ENCODE measurements around the gene PET117. TPM values are rescaled to one million over a fixed set of nuclear protein-coding genes. Genes with fewer than 3 reads are reported as not detected.
"Not testable (repeated sequence)": the region's sequence is repeated elsewhere in the genome, so short reads cannot be mapped to it uniquely, and the experiment has no call there.

PET117 gene
- total RNA-seq, 1 donor from 2014 or later = 6.3 TPM

GRCh38 chr20:18156045-18156444, 18.4 kb downstream of the PET117 start:
- ATAC-seq = no peak

GRCh38 chr20:18164356-18164755, 26.7 kb downstream of the PET117 start:
- DNase-seq (ENCODE audit: low spot score) (no peak), ATAC-seq (no peak)

More at GRCh38 chr20:18156045-18156444, 18.4 kb downstream of the PET117 start:
- DNase-seq (ENCODE audit: low spot score) = no peak

DNA sequence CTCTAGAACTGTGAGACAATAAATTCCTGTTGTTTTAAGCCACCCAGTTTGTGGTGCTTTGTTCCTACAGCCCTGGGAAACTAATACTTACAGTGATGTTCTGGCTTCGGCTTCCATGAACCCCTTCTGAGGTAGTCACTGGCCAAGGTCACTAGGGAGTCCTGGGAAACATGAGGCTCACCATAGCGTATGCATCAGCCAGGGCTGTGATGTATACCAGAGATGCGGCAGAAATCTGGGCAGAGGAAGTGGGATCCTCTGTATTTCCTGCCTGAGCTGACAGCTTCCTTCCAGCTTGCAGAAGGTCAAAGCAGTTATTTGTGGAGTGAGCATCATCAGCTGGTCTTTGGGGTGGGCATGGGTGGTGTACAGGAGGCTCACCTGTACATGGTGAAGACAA, 27.9 kb downstream of the PET117 start:
- DNase-seq (ENCODE audit: low spot score) (no peak), ATAC-seq (no peak)

- ATAC-seq (no peak), DNase-seq (ENCODE audit: low spot score) (no peak)
Measured at GRCh38 chr20:18166241-18166881, 28.7 kb downstream of the PET117 start.

- no peak for DNase-seq (ENCODE audit: low spot score)
- no peak for ATAC-seq
Measured at GRCh38 chr20:18166950-18167349, 29.3 kb downstream of the PET117 start.

- no peak for ATAC-seq
- DNase-seq (ENCODE audit: low spot score) = no peak
Measured at GRCh38 chr20:18172379-18172778, 34.7 kb downstream of the PET117 start.

DNA sequence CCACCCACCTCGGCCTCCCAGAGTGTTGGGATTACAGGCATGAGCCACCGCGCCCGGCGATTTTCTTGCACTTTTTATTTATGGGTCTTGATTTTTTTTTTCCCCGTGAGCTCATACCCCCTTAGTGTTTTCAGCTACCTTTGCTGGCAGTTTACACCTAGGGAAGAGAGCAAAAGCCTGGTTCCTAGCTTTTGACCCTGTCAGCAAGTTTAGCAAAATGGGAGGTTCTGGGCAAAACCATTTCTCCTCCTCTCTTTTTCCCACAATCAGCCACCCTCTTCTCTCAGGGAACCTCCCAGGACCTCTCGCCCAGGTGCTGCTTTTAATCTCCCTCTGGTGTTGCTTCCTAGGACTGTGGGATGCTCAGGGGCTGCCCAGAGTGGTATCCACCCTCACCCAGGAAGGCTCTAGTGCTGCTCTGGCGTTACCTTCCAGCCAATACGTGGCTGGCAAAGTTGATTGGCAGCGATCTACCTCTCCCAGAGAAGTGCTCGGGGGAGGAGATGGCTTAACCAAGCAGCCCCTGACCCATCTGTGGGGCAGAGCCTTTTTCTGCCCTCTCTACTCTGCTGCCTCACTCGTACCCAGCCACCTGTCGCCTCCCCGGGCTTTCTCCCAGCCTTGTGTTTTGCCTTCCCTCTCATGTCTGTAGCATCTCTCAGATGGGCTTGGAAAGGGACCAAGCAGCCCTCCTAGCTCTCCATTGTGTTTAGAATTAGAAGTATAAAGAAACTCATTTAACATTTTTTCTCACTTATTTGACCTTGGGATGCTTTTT, 37.4 kb downstream of the PET117 start:
- ATAC-seq (no peak), DNase-seq (ENCODE audit: low spot score) (no peak)

DNA sequence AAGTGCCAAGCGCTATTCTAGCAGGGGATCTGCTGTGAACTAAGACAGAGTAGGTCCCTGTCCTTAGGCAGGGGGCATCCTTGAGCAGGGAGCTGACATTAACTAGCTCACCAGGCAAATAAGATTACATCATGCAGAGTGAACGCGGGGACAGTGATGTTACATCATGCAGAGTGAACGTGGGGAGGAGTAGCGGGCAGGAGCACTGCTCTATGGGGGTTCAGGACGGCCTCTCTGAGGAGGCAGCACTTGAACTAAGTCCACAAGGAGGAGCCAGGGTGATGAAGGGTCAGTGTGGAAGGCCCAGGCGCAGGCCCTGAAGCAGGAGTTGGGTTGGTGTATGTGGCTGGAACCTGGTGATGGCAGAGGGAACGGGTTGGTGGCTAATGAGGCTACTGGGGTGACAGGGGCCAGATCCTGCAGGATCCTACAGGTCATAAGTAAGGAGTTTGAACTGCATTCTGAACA, 38.7 kb downstream of the PET117 start:
- no peak for DNase-seq (ENCODE audit: low spot score)
- ATAC-seq = no peak

DNA sequence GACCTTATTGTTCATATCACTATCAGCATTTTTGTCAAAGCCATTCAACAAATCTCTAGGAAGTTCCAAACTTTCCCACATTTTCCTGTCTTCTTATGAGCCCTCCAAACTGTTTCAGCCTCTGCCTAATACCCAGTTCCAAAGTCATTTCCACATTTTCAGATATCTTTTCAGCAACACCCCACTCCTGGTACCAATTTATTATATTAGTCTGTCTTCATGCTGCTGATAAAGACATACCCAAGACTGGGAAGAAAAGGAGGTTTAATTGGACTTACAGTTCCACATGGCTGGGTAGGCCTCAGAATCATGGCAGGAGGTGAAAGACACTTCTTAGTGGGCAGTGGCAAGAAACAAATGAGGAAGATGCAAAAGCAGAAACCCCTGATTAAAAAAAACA, 42.7 kb downstream of the PET117 start:
- not testable (repeated sequence) for DNase-seq (ENCODE audit: low spot score); ATAC-seq

- DNase-seq (ENCODE audit: low spot score) = no peak
- ATAC-seq = no peak
Measured at GRCh38 chr20:18180815-18181214, 43.2 kb downstream of the PET117 start.

DNA sequence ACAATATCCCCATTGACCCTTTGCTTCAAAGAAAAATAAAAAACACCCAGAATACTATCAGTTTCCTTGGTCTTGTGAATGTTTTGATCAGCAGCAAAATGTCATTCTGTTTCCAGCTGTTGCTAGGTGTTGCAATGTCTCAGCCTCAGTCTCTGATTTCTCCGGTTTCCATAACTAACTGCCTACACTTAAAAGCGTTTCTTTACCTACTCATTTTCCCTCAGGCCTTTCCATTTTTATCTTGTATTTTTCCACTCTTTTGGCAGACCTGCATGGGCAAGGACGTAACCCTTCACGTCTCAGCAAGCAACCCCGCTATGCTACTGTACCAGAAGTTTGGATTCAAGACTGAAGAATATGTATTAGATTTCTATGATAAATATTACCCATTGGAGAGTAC, 49.4 kb downstream of the PET117 start:
- DNase-seq (ENCODE audit: low spot score) = no peak
- ATAC-seq = no peak

DNA sequence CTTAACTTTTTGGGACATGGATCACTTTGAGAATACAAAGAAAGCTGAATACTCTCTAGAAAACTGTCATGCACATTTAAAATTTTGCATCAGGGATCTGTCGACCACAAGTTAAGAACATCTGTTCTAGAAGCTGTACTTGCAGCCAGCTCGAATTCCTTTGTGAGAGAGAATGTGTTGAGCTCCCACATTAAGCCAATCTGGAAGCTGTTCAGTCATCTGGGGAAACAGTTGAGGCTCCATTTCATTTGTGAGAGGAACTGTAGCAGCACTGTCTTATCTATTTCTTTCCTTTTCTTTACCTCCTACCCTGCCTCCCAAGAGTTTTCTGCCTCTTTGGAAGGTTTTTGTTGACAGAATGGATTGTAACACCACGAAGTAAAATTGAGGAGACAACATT, 50.8 kb downstream of the PET117 start:
- ATAC-seq (no peak), DNase-seq (ENCODE audit: low spot score) (no peak)

DNA sequence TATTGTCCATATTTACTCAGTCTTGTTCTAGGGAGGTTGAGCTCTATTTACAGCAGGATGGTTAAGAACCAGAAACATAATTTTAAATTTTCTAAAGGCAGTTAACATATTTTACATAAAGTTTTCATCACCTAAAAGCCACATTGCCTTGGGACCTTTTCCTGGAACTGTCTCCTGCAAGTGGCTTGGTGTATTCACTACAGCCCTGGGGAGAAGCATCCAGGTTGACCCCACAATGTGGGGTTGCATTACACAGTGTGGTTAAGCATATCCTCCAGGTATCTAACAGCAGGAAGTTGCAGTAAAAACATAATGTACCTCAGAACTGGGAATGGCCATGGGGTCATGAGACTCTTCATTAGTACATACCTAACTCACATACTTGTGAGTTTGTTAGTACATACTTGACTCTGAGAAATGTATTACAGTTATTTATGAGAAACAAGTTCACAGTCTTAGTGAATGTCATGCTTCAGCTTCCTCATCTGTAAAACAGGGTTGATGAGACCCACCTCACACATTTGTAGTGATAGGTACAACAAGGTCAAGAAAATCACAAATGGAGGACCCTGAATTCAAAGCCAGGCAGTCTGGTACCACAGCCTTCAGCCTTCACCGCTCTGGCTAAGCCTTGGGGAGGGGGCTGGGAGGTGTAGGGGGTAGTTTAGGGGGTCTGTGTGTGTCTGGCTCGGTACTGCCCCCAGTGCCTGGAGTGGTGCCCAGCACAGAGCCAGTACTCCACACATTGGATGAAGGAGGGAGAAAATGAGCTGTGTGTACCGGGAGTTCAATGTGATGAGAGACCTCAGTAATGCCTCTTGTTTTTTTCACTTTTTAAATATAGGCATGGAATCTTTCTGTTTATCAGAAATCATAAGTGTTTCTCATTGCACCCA, 52.9 kb downstream of the PET117 start:
- no peak for DNase-seq (ENCODE audit: low spot score)
- ATAC-seq = no peak

DNA sequence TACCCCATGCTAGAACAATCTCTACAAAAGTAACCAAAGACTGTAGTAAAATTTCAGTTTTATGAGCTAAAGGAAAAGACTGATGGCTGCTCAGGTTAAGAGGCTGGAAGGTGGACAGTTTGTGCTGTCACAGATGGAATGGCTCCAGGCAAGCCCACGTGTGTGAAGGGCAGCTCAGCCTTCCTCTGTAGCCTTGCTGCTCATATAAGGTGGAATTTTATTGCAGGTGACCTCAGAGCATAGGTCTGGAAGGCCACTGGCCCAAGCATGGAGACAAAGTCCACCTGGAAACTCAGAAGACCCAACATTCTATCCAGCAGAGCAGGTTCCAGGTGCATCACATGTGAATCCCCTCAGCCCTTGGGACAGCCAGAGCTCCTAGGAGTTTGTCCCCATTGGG, 53.6 kb downstream of the PET117 start:
- peak; percentile 51 for ATAC-seq
- no peak for DNase-seq (ENCODE audit: low spot score)

Other genes with a start within 250 kb of the PET117 start
- gene SNX5, start 169.1 kb upstream of the PET117 start, total RNA-seq = 29.2 TPM
- 5.7 TPM for gene MGME1, start 168.8 kb upstream of the PET117 start, total RNA-seq
- 0.18 TPM for gene OVOL2, start 79.9 kb upstream of the PET117 start, total RNA-seq
- 8.3 TPM for gene KAT14, start within 50 bp of the PET117 start, total RNA-seq
- gene ZNF133, start 150.7 kb downstream of the PET117 start, total RNA-seq = 4.7 TPM